Measurements from ENCODE around the gene AGBL5.

AGBL5 gene, protein sequence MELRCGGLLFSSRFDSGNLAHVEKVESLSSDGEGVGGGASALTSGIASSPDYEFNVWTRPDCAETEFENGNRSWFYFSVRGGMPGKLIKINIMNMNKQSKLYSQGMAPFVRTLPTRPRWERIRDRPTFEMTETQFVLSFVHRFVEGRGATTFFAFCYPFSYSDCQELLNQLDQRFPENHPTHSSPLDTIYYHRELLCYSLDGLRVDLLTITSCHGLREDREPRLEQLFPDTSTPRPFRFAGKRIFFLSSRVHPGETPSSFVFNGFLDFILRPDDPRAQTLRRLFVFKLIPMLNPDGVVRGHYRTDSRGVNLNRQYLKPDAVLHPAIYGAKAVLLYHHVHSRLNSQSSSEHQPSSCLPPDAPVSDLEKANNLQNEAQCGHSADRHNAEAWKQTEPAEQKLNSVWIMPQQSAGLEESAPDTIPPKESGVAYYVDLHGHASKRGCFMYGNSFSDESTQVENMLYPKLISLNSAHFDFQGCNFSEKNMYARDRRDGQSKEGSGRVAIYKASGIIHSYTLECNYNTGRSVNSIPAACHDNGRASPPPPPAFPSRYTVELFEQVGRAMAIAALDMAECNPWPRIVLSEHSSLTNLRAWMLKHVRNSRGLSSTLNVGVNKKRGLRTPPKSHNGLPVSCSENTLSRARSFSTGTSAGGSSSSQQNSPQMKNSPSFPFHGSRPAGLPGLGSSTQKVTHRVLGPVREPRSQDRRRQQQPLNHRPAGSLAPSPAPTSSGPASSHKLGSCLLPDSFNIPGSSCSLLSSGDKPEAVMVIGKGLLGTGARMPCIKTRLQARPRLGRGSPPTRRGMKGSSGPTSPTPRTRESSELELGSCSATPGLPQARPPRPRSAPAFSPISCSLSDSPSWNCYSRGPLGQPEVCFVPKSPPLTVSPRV

DNA sequence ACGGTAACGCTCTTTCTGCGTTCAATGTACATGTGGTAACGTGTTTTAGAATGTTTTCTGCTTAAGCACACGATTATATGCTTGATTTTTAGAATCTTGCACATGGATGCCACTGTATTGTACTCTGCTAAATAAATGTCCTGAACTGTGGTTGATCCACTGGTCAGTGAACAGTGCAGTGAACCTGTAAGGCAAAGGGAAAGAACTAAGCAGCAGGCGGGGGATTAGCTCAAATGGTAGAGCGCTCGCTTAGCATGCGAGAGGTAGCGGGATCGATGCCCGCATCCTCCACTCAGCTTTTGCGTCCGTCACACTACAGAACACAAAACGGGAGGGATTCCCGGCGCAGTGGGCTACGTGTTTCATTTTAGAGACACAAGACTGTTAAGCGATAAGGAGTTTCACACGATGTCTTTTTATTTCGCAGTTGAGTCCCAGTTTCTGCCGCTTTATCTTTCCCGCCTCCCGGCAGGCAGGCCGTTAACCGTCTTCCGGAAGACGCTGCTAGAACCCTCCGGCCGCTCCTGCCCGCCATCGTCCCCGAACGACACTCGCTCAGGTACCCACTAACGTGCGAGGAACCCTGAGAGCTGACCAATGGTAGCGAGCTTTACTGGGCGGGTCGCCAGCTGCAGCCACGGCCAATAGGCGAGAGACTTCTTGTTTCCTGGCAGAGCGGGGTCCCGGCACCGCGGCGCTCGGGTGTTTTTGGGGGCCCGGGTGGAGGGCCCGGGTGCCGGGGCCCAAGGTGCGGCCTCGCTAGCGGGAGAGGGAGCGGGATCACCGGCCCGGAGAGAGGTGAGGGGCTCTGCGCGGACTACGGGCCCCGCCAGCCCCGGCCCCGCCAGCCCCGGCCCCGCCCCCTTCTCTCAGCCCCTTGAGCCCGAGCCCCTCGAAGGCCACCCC lies at the start of gene AGBL5:
Gene AGBL5 (plus strand): TSS at position 673 of the 906 bp plus-strand sequence. CDS start 1,291 bp downstream, outside the sequence.
- peak; percentile 91 for DNase-seq (ENCODE audit: low read depth)

- no peak for DNase-seq (ENCODE audit: low read depth)
These were observed 49.5 kb upstream of the AGBL5 start for GRCh38 chr2:27001950-27002349.

DNA sequence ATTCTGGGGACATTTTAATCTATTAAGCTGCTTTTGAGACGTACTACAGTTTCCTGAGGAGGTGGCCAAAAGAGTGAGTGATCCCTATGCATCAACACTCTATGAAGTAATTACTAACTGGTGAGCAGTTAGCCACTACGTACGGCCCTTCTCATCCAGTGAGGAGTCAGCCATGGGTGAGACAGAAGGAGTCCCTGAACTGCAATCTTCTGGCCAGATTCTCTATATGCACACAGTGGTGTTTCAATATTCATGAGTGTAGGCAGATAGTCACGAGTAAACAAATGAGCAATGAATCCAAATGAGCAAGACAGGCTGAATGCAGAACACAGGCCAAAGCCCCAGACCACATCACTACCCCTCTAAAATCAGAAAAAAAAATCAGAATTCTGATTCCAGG lies 48.5 kb upstream of the AGBL5 start:
- DNase-seq (ENCODE audit: low read depth), result peak; percentile 52

DNA sequence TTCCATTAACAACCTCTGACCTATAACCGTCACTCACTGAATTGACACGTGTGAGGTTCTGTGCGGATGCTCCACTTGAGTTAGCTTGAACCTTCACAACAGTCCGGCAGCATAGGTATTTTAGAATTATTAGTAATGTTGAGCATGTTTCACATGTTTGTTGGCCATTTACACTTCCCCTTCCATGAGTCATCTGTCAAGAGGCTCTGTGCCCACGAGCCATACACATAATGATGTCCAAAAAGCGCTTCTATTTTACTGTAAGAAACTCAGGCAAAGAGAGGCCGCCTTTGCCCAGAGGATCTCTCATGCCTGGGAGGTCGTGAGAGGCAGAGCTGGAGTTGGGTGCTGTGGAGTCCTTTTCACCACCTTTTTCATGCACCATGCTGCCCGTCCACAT lies 47.6 kb upstream of the AGBL5 start:
- peak; percentile 68 for DNase-seq (ENCODE audit: low read depth)

DNA sequence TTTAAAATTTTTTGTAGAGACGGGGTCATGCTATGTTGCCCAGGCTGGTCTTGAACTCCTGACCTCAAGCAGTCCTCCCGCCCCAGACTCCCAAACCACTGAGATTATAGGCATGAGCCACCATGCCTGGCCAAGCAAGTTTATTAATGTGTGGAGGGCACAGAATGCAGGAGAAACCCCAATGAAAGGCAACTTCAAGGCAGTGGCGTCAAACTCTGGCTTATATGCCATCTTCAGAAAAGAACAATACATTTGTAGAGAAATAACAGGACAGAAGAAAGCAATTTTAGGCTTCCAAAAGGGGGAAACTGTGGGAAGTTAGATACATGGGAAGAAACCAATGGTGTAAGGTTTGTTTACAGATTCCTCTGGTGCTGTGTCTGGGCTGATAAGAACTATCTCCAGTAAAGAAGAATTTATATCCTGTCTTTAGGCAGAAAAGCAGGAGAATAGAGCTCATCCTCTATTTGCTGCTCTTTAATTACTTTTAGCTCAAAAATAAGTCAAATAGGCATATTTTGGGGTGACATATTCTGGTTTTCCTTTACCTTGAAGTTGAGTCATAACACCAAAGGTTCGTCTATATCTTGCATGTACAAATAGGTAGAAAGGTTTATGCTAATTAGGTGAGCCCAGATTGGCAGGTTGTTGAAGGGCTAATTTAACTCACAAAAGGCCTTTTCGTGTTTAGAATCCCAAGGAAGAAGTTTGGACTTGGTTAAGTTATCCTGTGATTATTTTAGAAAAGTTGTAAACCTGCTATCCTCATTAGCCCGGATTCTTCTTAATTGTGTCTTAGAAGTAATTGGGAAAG lies 44.7 kb upstream of the AGBL5 start:
- DNase-seq (ENCODE audit: low read depth), result no peak

DNA sequence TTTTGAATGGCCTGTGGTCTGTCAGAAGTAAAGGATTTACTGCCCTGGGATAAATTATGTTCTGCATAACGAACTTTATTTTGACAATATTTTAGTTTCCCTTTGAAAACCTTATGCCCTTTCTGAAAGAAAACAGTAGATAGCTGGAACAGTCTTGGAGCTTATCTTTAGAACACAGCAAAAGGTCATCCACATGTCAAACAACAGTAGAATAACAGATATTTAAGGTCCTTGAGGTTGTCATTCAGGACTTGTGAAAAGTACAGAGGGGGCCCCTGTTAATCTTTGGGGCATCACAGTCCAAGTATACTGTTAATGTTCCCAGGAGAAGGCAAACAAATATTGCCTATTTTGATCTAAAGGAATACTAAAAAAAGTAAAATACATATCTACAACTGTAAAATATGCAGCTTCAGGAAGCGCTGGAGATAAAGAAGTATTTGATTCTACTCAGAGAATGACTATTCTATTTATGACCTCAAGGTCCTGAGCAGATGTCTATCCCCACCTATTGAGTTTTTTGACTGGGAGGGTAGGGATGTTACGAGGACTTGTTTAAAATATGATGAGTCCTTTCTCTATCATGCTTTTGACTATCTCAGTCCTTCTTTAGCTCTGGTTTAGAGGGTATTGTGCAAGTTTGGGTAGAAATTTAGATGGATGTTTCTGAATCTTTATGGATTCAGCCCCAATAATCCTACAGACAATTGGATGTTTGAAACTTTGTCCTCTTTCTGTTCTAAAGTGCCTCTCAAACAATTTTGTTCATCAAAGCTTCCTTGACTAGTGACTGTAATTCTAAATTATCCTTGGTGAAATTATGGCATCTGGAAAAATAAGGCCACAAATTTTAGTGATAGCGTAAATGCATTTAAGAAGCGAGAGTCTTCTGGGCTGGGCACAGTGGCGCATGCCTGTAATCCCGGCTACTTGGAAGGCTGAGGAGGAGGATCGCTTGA lies 43.8 kb upstream of the AGBL5 start:
- DNase-seq (ENCODE audit: low read depth), result no peak

DNA sequence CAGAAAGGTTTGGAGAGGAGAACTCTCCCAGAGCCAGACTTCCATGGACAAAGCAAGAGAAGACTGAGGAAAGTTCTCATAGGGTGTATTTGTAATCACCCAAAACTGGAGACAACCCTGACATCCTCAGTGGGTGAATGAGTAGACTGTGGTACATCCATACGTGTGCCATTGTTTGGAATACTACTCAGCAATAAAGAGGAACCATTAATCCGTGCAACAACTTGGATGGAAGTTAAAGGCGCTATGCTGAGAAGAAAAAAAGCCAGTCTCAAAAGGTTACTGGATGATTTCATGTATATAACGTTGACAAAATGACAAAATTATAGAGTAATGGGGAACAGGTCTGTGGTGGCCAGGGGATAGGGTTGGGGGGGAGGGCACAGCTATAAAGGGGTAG lies 42.8 kb upstream of the AGBL5 start:
- DNase-seq (ENCODE audit: low read depth), result no peak

DNA sequence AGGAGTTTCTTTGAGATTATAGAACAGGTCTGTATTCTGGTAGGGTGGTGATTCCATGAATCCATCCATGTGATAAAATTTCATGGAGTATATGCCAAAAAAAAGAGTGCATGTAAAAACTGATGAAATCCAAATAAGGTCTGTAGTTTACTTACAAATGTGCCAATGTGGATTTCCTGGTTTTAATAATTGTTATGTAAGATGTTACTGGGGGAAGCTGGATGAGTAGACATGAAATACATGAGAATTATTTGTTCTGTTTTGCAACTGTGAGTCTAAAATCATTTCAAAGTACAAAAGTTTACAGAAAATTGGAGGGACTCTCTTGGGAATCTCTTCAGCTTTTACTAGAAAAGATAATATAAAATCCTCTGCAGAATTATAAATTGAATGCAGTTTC lies 42.4 kb upstream of the AGBL5 start:
- DNase-seq (ENCODE audit: low read depth), result no peak

GRCh38 chr2:27009716-27010115 lies 41.8 kb upstream of the AGBL5 start:
- DNase-seq (ENCODE audit: low read depth), result no peak

DNA sequence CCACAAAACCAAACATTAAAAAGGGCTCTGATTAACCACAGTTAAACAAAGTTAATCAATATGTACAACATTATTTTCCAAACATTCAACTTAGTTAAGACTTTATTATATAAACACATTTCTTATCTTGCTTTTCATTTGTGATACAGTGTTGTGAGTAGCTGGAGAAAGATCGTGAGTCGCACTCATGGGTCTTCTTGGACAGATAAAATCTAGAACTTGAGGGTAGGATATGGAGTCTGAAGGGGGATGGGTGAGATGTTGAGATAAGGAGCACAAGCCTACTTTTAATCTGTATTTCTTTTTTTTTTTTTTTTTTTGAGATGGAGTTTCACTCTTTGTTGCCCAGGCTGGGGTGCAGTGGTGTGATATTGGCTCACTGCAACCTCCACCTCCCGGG lies 41.3 kb upstream of the AGBL5 start:
- DNase-seq (ENCODE audit: low read depth), result peak; percentile 25

DNA sequence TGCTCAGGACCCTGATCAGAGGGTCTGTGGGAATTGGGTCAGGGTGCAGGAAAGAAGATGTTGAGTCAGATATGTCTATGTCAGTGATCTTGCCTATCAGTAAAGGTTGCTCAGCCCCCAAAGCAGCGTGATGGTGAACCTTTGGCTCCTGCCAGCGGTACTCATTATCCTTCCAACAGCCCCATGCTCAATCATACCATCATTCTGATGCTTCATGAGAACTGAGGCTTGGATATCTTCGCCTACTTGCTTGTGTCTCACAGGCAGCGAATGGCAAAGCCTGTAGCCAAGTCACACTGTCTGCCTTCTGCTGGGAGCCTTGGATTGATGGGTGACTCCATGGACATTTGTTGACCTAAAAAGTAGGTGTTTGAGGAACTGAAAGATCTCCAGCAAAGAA lies 37.7 kb upstream of the AGBL5 start:
- no peak for DNase-seq (ENCODE audit: low read depth)

- no peak for DNase-seq (ENCODE audit: low read depth)
These were observed 36.6 kb upstream of the AGBL5 start for GRCh38 chr2:27014771-27015433.

- DNase-seq (ENCODE audit: low read depth), result peak; percentile 76
These were observed 34.6 kb upstream of the AGBL5 start for GRCh38 chr2:27016801-27017325.

GRCh38 chr2:27018142-27018541 lies 33.3 kb upstream of the AGBL5 start:
- no peak for DNase-seq (ENCODE audit: low read depth)

DNA sequence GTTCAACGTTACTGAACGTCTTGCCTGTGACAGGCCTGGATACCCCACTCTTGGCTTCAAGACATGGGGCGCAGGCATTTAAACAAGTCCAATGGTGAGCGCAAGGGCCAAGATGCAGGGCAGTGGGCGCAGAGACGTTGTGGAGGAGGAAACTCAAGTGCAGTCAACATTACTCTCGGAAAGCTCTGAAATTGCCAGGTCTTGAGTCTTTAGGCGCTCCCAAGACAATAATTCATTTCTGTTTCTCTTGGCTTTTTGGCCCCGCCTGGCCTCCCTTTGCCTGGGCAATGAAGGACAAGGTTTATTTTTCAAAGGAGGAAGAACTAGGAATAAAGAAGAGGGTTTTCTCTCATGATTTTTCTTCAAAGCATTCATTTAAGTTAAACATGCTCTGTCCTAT lies 32.0 kb upstream of the AGBL5 start:
- DNase-seq (ENCODE audit: low read depth), result no peak

DNA sequence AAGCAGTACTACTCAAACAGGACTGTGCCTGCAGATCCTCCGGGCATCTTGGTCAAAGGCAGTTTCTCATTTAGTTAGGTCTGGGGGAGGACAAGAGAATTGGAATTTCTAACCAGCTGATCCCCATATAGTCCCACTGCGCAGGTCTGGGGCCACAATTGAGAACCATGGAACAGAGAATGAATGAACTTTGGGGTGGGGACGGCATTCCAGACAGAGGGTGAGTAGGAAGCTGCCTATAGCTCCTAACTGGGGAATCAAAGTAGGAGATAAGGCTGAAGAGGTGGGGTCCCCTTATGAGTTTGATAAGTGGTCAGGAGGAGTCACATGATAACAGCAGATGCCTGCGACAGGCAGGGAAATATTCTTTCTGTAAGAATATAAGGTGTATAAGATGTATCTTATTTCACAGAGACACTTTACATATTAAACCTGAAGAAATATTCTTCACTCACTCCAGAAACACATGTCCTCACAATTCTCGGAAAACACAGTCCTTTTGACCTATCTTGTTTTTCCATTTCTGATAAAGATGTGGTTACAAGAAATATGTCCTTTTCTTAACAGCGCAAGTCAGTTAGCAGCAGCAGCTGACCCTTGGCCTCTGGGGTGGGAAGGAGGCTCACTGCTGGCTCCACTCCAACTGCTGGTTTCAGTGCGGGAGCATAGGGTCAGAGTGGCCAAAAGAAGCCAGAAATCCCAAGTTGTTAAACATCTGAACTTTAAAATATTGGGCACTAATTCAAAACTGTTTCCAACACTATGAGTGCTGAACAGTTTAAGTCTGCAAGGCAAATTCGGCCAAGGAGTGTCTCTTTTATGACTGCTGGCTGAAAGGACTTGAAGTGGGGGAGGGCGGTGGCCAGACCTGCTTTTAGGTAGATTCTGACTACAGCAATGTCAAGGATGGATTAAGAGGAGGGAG lies 31.3 kb upstream of the AGBL5 start:
- no peak for DNase-seq (ENCODE audit: low read depth)

- peak; percentile 14 for DNase-seq (ENCODE audit: low read depth)
These were observed 30.0 kb upstream of the AGBL5 start for GRCh38 chr2:27021253-27022049.
